ENCODE results near the gene MYZAP.

MYZAP gene, protein sequence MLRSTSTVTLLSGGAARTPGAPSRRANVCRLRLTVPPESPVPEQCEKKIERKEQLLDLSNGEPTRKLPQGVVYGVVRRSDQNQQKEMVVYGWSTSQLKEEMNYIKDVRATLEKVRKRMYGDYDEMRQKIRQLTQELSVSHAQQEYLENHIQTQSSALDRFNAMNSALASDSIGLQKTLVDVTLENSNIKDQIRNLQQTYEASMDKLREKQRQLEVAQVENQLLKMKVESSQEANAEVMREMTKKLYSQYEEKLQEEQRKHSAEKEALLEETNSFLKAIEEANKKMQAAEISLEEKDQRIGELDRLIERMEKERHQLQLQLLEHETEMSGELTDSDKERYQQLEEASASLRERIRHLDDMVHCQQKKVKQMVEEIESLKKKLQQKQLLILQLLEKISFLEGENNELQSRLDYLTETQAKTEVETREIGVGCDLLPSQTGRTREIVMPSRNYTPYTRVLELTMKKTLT

DNA sequence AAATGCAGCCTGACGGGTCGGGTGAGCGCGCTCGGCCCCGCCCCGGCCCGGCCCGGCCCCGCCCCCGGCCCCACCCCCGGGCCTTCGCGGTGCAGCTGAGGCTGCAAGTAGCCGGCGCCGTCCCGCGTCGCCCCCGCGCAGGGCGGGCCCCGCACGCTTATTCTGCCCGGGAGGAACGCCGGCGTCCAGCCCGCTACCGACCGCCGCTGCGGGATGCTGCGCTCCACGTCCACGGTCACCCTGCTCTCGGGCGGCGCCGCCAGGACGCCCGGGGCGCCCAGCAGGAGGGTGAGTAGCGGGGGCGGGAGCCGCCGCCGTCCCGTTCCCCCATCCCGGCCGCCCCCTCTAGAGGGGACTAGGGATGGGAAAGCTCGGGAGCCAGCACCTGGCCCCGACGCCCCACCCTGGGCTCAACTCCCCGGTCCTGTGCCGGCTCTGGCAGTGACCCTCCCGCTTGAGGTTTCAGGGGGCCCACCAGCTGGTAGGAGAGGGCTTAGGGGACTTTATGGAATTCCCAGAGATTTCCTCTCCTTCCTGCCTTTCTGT lies at the start of gene MYZAP:
Gene MYZAP (plus strand): TSS at position 83 of the 546 bp plus-strand sequence. CDS start 131 bp downstream, at position 214.
- peak; percentile 29 for DNase-seq

- DNase-seq = no peak
Measured at GRCh38 chr15:57542505-57542817, 49.2 kb upstream of the MYZAP start.

- no peak for DNase-seq
Measured at GRCh38 chr15:57544848-57545480, 46.7 kb upstream of the MYZAP start.

DNA sequence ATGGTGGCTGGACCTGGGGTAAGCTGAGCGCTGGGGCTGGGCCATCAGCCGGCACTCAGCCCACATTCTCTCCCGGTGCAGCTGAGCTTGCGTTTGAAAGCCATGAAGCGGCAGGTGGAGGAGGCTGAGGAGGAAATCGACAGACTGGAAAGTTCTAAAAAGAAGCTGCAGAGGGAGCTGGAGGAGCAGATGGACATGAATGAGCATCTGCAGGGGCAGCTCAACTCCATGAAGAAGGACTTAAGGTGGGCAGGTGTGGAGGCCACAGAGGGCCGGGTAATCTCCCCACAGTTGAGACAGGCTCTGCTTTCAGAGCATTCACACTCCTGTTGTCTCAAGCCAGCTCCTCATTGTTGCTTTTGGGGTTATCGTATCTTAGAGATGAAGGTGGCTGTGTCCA lies 45.7 kb upstream of the MYZAP start:
- no peak for DNase-seq

DNA sequence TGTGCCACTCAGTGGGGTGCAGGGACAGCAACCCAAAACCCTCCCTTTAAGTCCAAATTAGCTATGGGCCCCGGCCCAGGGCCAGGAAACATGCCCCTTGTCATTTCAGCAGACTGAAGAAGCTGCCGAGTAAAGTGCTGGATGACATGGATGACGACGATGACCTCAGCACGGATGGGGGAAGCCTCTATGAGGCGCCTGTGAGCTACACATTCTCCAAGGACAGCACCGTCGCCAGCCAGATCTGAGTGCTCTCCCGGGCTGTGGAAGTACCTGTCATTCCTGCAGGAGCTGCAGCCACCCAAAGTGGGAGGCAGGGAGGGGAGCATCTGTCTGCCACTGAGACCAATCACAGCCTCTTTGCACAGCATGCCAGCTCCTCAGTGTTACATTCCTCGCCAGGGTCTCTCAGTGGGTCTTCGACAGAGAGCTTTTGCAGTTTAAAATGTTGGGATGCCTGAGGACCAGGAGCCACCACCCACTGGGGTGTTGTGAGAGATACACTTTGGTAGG lies 44.4 kb upstream of the MYZAP start:
- no peak for DNase-seq

DNA sequence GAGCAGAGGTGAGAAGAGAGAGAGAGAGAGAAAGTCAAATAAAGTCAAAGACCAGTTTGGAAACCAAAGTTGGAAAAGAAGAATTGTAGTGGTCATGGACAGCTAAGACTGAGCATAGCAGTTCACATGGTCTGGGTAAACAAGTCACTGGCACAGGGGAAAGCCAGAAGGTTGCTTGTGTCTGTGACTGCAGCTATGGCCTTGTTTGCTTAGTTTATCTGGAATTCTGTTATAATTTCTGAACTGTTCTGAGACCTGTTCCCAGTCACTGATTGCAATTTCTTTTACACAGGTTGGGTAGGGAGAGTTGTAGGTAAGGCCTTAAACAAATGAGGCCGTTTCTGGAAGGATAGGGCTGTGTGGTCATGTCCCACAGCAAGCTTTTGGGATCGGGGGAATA lies 43.4 kb upstream of the MYZAP start:
- no peak for DNase-seq

- no peak for DNase-seq
Measured at GRCh38 chr15:57548835-57549234, 42.9 kb upstream of the MYZAP start.

GRCh38 chr15:57549935-57550334 lies 41.8 kb upstream of the MYZAP start:
- DNase-seq = no peak

GRCh38 chr15:57550640-57551039 lies 41.1 kb upstream of the MYZAP start:
- DNase-seq = no peak

- no peak for DNase-seq
Measured at GRCh38 chr15:57551715-57552677, 39.7 kb upstream of the MYZAP start.

- DNase-seq = no peak
Measured at GRCh38 chr15:57552678-57553334, 38.9 kb upstream of the MYZAP start.

GRCh38 chr15:57553526-57553925 lies 38.2 kb upstream of the MYZAP start:
- DNase-seq = no peak

GRCh38 chr15:57554063-57554811 lies 37.5 kb upstream of the MYZAP start:
- no peak for DNase-seq

DNA sequence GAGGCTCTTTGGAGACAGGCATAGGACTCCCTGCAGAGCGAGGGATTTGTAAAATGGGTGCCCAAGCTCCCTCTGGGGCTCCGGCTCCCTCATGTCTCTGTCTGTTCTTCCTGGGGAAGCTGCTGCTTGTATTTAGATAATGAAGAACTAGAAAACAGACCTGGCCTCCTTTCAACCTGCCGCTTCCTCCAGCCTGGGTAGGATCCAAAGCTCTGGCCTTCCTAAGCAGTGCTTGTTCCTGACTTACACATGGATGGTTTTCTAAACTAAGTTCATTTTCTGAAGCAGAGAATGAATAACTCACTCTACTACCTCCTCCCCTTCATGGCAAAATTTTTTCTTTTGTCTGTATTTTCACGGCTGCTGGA lies 36.9 kb upstream of the MYZAP start:
- DNase-seq = no peak

GRCh38 chr15:57555270-57555669 lies 36.4 kb upstream of the MYZAP start:
- DNase-seq = no peak

- no peak for DNase-seq
Measured at GRCh38 chr15:57556040-57556439, 35.7 kb upstream of the MYZAP start.

- no peak for DNase-seq
Measured at GRCh38 chr15:57557267-57557666, 34.4 kb upstream of the MYZAP start.

DNA sequence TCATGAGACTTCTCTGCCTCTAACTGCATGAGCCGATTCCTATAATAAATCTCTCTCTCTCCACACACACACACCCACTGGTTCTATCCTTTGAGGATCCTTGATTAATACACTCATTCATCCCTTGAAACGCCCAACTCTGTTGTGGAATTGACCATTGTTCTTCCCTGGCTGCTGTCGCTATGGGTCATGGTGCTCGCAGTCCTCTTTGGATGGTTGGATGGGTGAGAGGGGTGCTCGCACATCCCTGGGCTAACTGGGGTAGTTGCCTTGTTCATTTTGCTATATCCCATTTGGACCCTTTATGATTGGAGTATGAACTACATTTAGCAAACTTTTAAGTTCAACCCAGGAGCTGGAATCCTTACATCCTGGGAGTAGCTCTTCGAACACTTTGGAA lies 33.9 kb upstream of the MYZAP start:
- no peak for DNase-seq

DNA sequence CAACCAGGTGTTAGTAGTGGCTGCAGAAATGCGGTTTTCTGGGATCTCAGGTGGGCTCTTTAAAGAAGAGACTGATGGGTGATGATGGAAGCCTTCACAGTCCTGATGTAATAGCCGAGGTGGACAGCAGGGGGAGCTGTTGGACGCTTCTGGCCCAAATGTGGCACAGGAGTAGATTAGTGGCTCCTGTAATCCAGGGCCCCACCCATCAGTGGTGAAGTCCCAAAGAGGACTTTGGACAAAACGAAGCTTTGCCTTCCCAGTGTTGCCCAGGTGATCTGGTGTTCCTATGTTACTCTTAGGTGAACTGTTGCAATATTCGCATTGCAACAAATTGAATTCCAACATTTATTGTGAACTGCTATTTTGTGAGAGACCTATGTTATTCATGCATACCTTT lies 31.8 kb upstream of the MYZAP start:
- peak; percentile 72 for DNase-seq

DNA sequence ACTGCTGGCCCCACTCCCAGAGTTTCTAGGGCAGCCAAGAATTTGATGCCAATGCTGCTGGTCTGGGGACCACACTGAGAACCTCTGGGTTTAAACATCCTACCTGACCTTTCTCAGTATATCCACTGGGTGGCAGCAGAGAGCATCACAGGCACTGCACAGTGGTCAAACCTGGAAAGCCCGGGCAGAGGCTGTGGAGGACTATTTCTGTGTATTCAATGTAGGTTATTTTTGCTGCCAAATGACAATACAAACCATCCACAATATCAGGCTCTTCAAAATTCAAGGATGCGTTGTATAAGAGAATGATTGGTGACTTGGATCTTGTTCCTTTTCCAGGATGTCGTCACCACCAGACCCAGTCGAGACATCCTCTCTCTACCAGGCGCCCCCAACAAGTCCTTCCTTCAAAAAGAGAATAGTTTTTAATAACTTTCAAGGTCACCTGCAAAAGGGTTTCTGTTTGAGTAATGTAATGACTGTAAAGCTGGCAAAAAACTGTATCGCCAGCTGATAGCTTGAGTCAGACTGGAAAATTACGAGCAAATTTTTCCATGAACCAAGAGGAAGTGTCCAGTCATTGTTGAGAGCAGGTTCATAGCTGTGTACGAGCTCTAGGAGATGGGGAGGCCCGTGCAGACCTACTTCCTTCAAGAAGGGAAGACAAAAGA lies 30.5 kb upstream of the MYZAP start:
- DNase-seq = peak; percentile 50

GRCh38 chr15:57562196-57562769 lies 29.4 kb upstream of the MYZAP start:
- DNase-seq = no peak
